K562 (cell line): ENCODE measurements around the gene IPO9. TPM values are rescaled to one million over a fixed set of nuclear protein-coding genes. Genes with fewer than 3 reads are reported as not detected.

ENCODE experiments used
- CEBPZ ChIP-seq: fragments of 150-350 bp; IDR thresholded peaks from 2 replicates; pipeline ENCODE4 v1.6.1; 2014; ENCODE audit warnings: low read depth, mild to moderate bottlenecking, low read length, borderline replicate concordance
- CREM ChIP-seq: IDR thresholded peaks from 2 replicates; pipeline ENCODE4 v1.6.1; 2014; ENCODE audit warnings: antibody characterized with exemption, low read depth
- ELF4 ChIP-seq: fragments of 450-650 bp; formaldehyde crosslinking; IDR thresholded peaks from 2 replicates; pipeline ENCODE4 v1.4.0; 2022; ENCODE audit warnings: missing genetic modification characterization
- EP300 ChIP-seq: IDR thresholded peaks from 2 replicates; pipeline ENCODE4 v1.6.1; 2012; ENCODE audit warnings: low read length, improper control_type of control experiment
- JUNB ChIP-seq: fragments of 450-650 bp; formaldehyde crosslinking; conservative IDR thresholded peaks from 2 replicates; pipeline ENCODE4 v1.4.0; 2020; ENCODE audit warnings: mild to moderate bottlenecking
- KDM1A ChIP-seq, 2 experiments: fragments of 450-650 bp; IDR thresholded peaks; 2 replicates each; pipeline ENCODE4 v1.6.1; 2016; ENCODE audit warnings: mild to moderate bottlenecking in 2 of 2
- MLLT1 ChIP-seq, 2 experiments: fragments of 450-650 bp; IDR thresholded peaks; 2 replicates each; pipeline ENCODE4 v1.6.1; 2016
- POLR2B ChIP-seq: fragments of 450-650 bp; IDR thresholded peaks from 2 replicates; pipeline ENCODE4 v1.6.1; 2018; ENCODE audit warnings: low read depth; ENCODE audit not compliant: partially characterized antibody
- POLR3G ChIP-seq: IDR thresholded peaks from 2 replicates; pipeline ENCODE4 v1.6.1; 2011; ENCODE audit not compliant: insufficient read length, insufficient replicate concordance; ENCODE audit errors: extremely low read depth
- SMARCA4 ChIP-seq: fragments of 450-650 bp; IDR thresholded peaks from 2 replicates; pipeline ENCODE4 v1.6.1; 2016
- STAT5B ChIP-seq: fragments of 250-450 bp; sonication (Bioruptor Pico); IDR thresholded peaks from 2 replicates; pipeline ENCODE4 v1.8.0; 2021; ENCODE audit warnings: mild to moderate bottlenecking, inconsistent platforms
- ZFP36 ChIP-seq: fragments of 150-350 bp; IDR thresholded peaks from 2 replicates; pipeline ENCODE4 v1.6.1; 2018; ENCODE audit warnings: low read length, low read depth; ENCODE audit not compliant: partially characterized antibody
- ZNF12 ChIP-seq: sonication (generic); formaldehyde crosslinking; IDR thresholded peaks from 2 replicates; pipeline ENCODE4 v1.4.0; 2020; ENCODE audit warnings: mild to moderate bottlenecking, missing genetic modification reagents
- ZNF589 ChIP-seq: fragments of 200-800 bp; sonication (Bioruptor generic); IDR thresholded peaks from 2 replicates; pipeline ENCODE4 v1.6.1; 2016; ENCODE audit warnings: low read depth, missing genetic modification characterization, missing compliant biosample characterization
- polyA plus RNA-seq, 8 experiments: library from polyadenylated mRNA; depleted of rRNA in 4 of 8; stranded (reverse) in 5 of 8; unstranded in 3 of 8; fragments of >200 nt; fragmentation: Nextera tagmentation in 2 of 8; fragmentation: Illumina TruSeq in 1 of 8; extraction: Ambion mirVana in 2 of 8; extraction: Trizol in 1 of 8; gene quantifications; 2 replicates each; pipeline versions ENCODE4 v1.2.1 to v1.2.3, GENCODE V29; 2011 to 2014; ENCODE audit warnings: inconsistent platforms in 1 of 8, missing spikeins in 1 of 8
- total RNA-seq, 7 experiments: library from RNA; depleted of rRNA in 6 of 7; stranded (reverse); fragments of >200 nt in 6 of 7; fragmentation: Illumina TruSeq in 2 of 7; extraction: Trizol in 2 of 7; gene quantifications; 2 replicates each; pipeline versions ENCODE4 v1.2.1 to v1.2.3, GENCODE V29; 2011 to 2021; ENCODE audit warnings: low replicate concordance in 1 of 7
- TF ChIP-seq, protein P1 (sequence below): fragments of 450-650 bp; IDR thresholded peaks from 2 replicates; pipeline ENCODE4 v1.6.1; 2016; ENCODE audit warnings: antibody characterized with exemption
- TF ChIP-seq, protein P2 (sequence below): fragments of 250-450 bp; sonication (Bioruptor Pico); IDR thresholded peaks from 2 replicates; pipeline ENCODE4 v1.8.0; 2022; ENCODE audit warnings: inconsistent platforms, mild to moderate bottlenecking, moderate library complexity, borderline replicate concordance

The IPO9 gene
- total and polyA plus RNA-seq, 9 of the 15 experiments (the other 6 are each of a cell fraction or from before 2014, with no cell fraction given), result 27.9 to 78.6 (median 43.9) TPM

- TF ChIP-seq ELF4 (CRISPR knock-in tag), result 0 out of 2 replicates have a peak, but pooled peaks have one; percentile 31
- TF ChIP-seq ZNF589 (CRISPR knock-in tag), result peak; percentile 55; the same call in 1 of the 2 replicates
- TF ChIP-seq, protein P1, sequence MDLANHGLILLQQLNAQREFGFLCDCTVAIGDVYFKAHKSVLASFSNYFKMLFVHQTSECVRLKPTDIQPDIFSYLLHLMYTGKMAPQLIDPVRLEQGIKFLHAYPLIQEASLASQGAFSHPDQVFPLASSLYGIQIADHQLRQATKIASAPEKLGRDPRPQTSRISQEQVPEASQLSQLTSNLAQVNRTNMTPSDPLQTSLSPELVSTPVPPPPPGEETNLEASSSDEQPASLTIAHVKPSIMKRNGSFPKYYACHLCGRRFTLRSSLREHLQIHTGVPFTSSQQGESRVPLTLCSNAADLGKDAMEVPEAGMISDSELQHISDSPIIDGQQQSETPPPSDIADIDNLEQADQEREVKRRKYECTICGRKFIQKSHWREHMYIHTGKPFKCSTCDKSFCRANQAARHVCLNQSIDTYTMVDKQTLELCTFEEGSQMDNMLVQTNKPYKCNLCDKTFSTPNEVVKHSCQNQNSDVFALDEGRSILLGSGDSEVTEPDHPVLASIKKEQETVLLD, result no peak
- 0 out of 2 replicates have a peak, but pooled peaks have one; percentile 37 for TF ChIP-seq ZNF12
- TF ChIP-seq SMARCA4, result peak; percentile 59; the same call in 1 of the 2 replicates
- TF ChIP-seq MLLT1 (IDR thresholded peaks at IDR 0.05), result peak; percentile 67 to 85; a peak in 2 of 4 replicates
- peak; percentile 95 for TF ChIP-seq CREM
- no peak for TF ChIP-seq POLR2B
- TF ChIP-seq EP300, result peak; percentile 53
- TF ChIP-seq POLR3G, result no peak
- TF ChIP-seq ZFP36, result peak; percentile 30
- TF ChIP-seq, protein P2, sequence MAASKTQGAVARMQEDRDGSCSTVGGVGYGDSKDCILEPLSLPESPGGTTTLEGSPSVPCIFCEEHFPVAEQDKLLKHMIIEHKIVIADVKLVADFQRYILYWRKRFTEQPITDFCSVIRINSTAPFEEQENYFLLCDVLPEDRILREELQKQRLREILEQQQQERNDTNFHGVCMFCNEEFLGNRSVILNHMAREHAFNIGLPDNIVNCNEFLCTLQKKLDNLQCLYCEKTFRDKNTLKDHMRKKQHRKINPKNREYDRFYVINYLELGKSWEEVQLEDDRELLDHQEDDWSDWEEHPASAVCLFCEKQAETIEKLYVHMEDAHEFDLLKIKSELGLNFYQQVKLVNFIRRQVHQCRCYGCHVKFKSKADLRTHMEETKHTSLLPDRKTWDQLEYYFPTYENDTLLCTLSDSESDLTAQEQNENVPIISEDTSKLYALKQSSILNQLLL, result no peak
- TF ChIP-seq KDM1A (IDR thresholded peaks at IDR 0.05), result peak in 1 of 2 experiments; percentile 87; a peak in 3 of 4 replicates
- TF ChIP-seq CEBPZ, result no peak
- peak; percentile 89 for TF ChIP-seq JUNB (CRISPR knock-in tag)
- no peak for TF ChIP-seq STAT5B (CRISPR knock-in tag)
These were observed 67.2 kb downstream of the IPO9 start (continued) for GRCh38 chr1:201895913-201896807.
